BLaER1 treated with 17β-estradiol and CSF1 and Interleukin-3, amounts not matched to agents 10 nM and 100 nM (cell line): Measurements from ENCODE around the gene WRNIP1.

Experiments
- H3K27ac ChIP-seq, 11 experiments: shearing (Covaris generic); formaldehyde crosslinking; 2 replicates each; pipeline ENCODE4 v1.8.1; 2022
- H3K27me3 ChIP-seq, 11 experiments: shearing (Covaris generic); formaldehyde crosslinking; 2 replicates each; pipeline ENCODE4 v1.8.1; 2022
- H3K36me3 ChIP-seq, 11 experiments: shearing (Covaris generic); formaldehyde crosslinking; 2 replicates each; pipeline ENCODE4 v1.8.1; 2022
- H3K4me1 ChIP-seq, 10 experiments: shearing (Covaris generic); formaldehyde crosslinking; 2 replicates each; pipeline ENCODE4 v1.8.1; 2022
- H3K4me2 ChIP-seq, 11 experiments: shearing (Covaris generic); formaldehyde crosslinking; 2 replicates each; pipeline ENCODE4 v1.8.1; 2022
- H3K4me3 ChIP-seq, 10 experiments: shearing (Covaris generic); formaldehyde crosslinking; 2 replicates each; pipeline ENCODE4 v1.8.1; 2022
- H3K9ac ChIP-seq, 11 experiments: shearing (Covaris generic); formaldehyde crosslinking; 2 replicates each; pipeline ENCODE4 v1.8.1; 2022
- H3K9me3 ChIP-seq, 11 experiments: shearing (Covaris generic); formaldehyde crosslinking; replicated peaks in 1 of 11; 2 replicates each; pipeline ENCODE4 v1.8.1; 2022
- H4K20me1 ChIP-seq, 11 experiments: shearing (Covaris generic); formaldehyde crosslinking; 2 replicates each; pipeline ENCODE4 v1.8.1; 2022
- Cebpa-rat ChIP-seq, 11 experiments: shearing (Covaris generic); IDR thresholded peaks; 2 replicates each; pipeline ENCODE4 v1.8.1; 2022

WRNIP1 gene

GRCh38 chr6:2729921-2730320 is 35.3 kb upstream of the WRNIP1 start:
- H3K9ac ChIP-seq, result no peak overlapping the region
- H3K27ac ChIP-seq, result no peak overlapping the region
- no peaks in the 10 kb centered on the region for H4K20me1 ChIP-seq
- no peak for TF ChIP-seq Cebpa-rat (IDR thresholded peaks at IDR 0.05)
- H3K9me3 ChIP-seq, result peaks cover 11 to 25% (median 15%) of the 10 kb centered on the region in 11 experiments; a peak in 21 of 22 replicates
- H3K4me1 ChIP-seq, result peaks cover 28 to 50% (median 38%) of the 10 kb centered on the region in 10 experiments
- H3K4me3 ChIP-seq, result no peak overlapping the region
- no peaks in the 10 kb centered on the region for H3K36me3 ChIP-seq
- H3K27me3 ChIP-seq, result no peaks in the 10 kb centered on the region
- peak overlapping the region in 9 of 11 experiments; percentile 9 to 73 (median 49); a peak in 12 of 22 replicates for H3K4me2 ChIP-seq

GRCh38 chr6:2730353-2731107 is 34.7 kb upstream of the WRNIP1 start:
- TF ChIP-seq Cebpa-rat (IDR thresholded peaks at IDR 0.05), result no peak
- Histone ChIP-seq H3K36me3 (no peaks in the 10 kb centered on the region), H3K9me3 (peaks cover 11 to 25% (median 15%) of the 10 kb centered on the region in 11 experiments; a peak in 21 of 22 replicates), H4K20me1 (no peaks in the 10 kb centered on the region), H3K27ac (no peak overlapping the region), H3K4me2 (peak overlapping the region in 9 of 11 experiments; percentile 9 to 73 (median 49); a peak in 13 of 22 replicates), H3K4me3 (no peak overlapping the region), H3K9ac (no peak overlapping the region), H3K4me1 (peaks cover 34 to 56% (median 44%) of the 10 kb centered on the region in 10 experiments), H3K27me3 (no peaks in the 10 kb centered on the region)

GRCh38 chr6:2731281-2731909 is 33.8 kb upstream of the WRNIP1 start:
- Histone ChIP-seq H4K20me1 (no peaks in the 10 kb centered on the region), H3K36me3 (no peaks in the 10 kb centered on the region), H3K4me1 (peaks cover 38 to 65% (median 48%) of the 10 kb centered on the region in 10 experiments), H3K9ac (no peak overlapping the region), H3K4me2 (peak overlapping the region in 7 of 11 experiments; percentile 22 to 73 (median 52); a peak in 12 of 22 replicates), H3K27me3 (no peaks in the 10 kb centered on the region), H3K4me3 (no peak overlapping the region), H3K27ac (no peak overlapping the region), H3K9me3 (peaks cover 11 to 25% (median 15%) of the 10 kb centered on the region in 11 experiments; a peak in 21 of 22 replicates)
- TF ChIP-seq Cebpa-rat (IDR thresholded peaks at IDR 0.05), result no peak

- H4K20me1 ChIP-seq, result no peaks in the 10 kb centered on the region
- no peak overlapping the region; a peak in 1 of 20 replicates for H3K4me3 ChIP-seq
- no peak for TF ChIP-seq Cebpa-rat (IDR thresholded peaks at IDR 0.05)
- H3K9ac ChIP-seq, result peak overlapping the region in 1 of 11 experiments; percentile 0; a peak in 1 of 22 replicates
- H3K9me3 ChIP-seq, result peaks cover 11 to 25% (median 15%) of the 10 kb centered on the region in 11 experiments; a peak in 21 of 22 replicates
- H3K27ac ChIP-seq, result peak overlapping the region in 5 of 11 experiments; percentile 17 to 93 (median 89); a peak in 7 of 22 replicates
- no peaks in the 10 kb centered on the region for H3K36me3 ChIP-seq
- peak overlapping the region; percentile 8 to 69 (median 36); a peak in 16 of 22 replicates for H3K4me2 ChIP-seq
- H3K4me1 ChIP-seq, result peaks cover 40 to 77% (median 58%) of the 10 kb centered on the region in 10 experiments
- no peaks in the 10 kb centered on the region for H3K27me3 ChIP-seq
Observed at GRCh38 chr6:2732503-2733089, 32.6 kb upstream of the WRNIP1 start.

GRCh38 chr6:2733324-2733723 is 31.9 kb upstream of the WRNIP1 start:
- Histone ChIP-seq H4K20me1 (no peaks in the 10 kb centered on the region), H3K9ac (peak overlapping the region in 7 of 11 experiments; percentile 2 to 66 (median 48); a peak in 6 of 22 replicates), H3K36me3 (no peaks in the 10 kb centered on the region), H3K9me3 (peaks cover 11 to 25% (median 15%) of the 10 kb centered on the region in 11 experiments; a peak in 21 of 22 replicates), H3K27me3 (no peaks in the 10 kb centered on the region), H3K4me1 (peaks cover 46 to 83% (median 63%) of the 10 kb centered on the region in 10 experiments), H3K27ac (peak overlapping the region in 10 of 11 experiments; percentile 56 to 93 (median 70); a peak in 20 of 22 replicates), H3K4me3 (no peak overlapping the region), H3K4me2 (peak overlapping the region; percentile 31 to 71 (median 52); a peak in 21 of 22 replicates)
- TF ChIP-seq Cebpa-rat (IDR thresholded peaks at IDR 0.05), result no peak

- Histone ChIP-seq H3K4me2 (peak overlapping the region; percentile 23 to 71 (median 52); a peak in 21 of 22 replicates), H3K27me3 (no peaks in the 10 kb centered on the region), H3K9ac (peak overlapping the region in 7 of 11 experiments; percentile 2 to 66 (median 48); a peak in 6 of 22 replicates), H3K27ac (peak overlapping the region in 10 of 11 experiments; percentile 56 to 93 (median 70); a peak in 20 of 22 replicates), H3K4me3 (no peak overlapping the region), H3K4me1 (peaks cover 47 to 89% (median 69%) of the 10 kb centered on the region in 10 experiments), H3K9me3 (peaks cover 11 to 25% (median 15%) of the 10 kb centered on the region in 11 experiments; a peak in 21 of 22 replicates), H4K20me1 (no peaks in the 10 kb centered on the region), H3K36me3 (no peaks in the 10 kb centered on the region)
- no peak for TF ChIP-seq Cebpa-rat (IDR thresholded peaks at IDR 0.05)
Observed at GRCh38 chr6:2733736-2734480, 31.3 kb upstream of the WRNIP1 start.

- no peaks in the 10 kb centered on the region for H4K20me1 ChIP-seq
- peaks cover 11 to 25% (median 15%) of the 10 kb centered on the region in 11 experiments; a peak in 21 of 22 replicates for H3K9me3 ChIP-seq
- no peak overlapping the region for H3K4me3 ChIP-seq
- peaks cover 47 to 94% (median 76%) of the 10 kb centered on the region in 10 experiments for H3K4me1 ChIP-seq
- no peaks in the 10 kb centered on the region for H3K36me3 ChIP-seq
- no peak for TF ChIP-seq Cebpa-rat (IDR thresholded peaks at IDR 0.05)
- H3K9ac ChIP-seq, result no peak overlapping the region
- H3K4me2 ChIP-seq, result peak overlapping the region in 5 of 11 experiments; percentile 41 to 71 (median 63); a peak in 5 of 22 replicates
- no peaks in the 10 kb centered on the region for H3K27me3 ChIP-seq
- peak overlapping the region in 3 of 11 experiments; percentile 80 to 93 (median 90); a peak in 5 of 22 replicates for H3K27ac ChIP-seq
Observed at GRCh38 chr6:2734488-2735166, 30.6 kb upstream of the WRNIP1 start.
